ENCODE results near the gene CASTOR1.
A peak's percentile ranks its signal among the peaks of the same experiment; 100 is the strongest.

- TF ChIP-seq POLR2A (IDR thresholded peaks at IDR 0.05): peak in 1 of 2 donors; percentile 65
- TF ChIP-seq, protein P1, sequence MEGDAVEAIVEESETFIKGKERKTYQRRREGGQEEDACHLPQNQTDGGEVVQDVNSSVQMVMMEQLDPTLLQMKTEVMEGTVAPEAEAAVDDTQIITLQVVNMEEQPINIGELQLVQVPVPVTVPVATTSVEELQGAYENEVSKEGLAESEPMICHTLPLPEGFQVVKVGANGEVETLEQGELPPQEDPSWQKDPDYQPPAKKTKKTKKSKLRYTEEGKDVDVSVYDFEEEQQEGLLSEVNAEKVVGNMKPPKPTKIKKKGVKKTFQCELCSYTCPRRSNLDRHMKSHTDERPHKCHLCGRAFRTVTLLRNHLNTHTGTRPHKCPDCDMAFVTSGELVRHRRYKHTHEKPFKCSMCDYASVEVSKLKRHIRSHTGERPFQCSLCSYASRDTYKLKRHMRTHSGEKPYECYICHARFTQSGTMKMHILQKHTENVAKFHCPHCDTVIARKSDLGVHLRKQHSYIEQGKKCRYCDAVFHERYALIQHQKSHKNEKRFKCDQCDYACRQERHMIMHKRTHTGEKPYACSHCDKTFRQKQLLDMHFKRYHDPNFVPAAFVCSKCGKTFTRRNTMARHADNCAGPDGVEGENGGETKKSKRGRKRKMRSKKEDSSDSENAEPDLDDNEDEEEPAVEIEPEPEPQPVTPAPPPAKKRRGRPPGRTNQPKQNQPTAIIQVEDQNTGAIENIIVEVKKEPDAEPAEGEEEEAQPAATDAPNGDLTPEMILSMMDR (IDR thresholded peaks at IDR 0.05): no peak
Measured at GRCh38 chr22:30291058-30291892, 2.0 kb upstream of the CASTOR1 start.

Measured in thyroid gland (tissue), 4 donors.